GM12891 (cell line): ENCODE data around the gene SH2D3C.

Experiments
- DNase-seq: peaks from one replicate; pipeline ENCODE4 v3.0.0; 2011; ENCODE audit warnings: low spot score; ENCODE audit not compliant: insufficient read length
- FAIRE-seq: peaks from 2 replicates; lab custom pipeline; 2011; peaks lifted over from hg19 to GRCh38; lab: Jason Lieb, UNC
- PAX5 ChIP-seq: IDR thresholded peaks from 2 replicates; pipeline ENCODE4 v1.6.1; 2011; ENCODE audit warnings: low read length, moderate library complexity, mild to moderate bottlenecking; ENCODE audit not compliant: insufficient read depth, severe bottlenecking
- POLR2A ChIP-seq: IDR thresholded peaks from 2 replicates; pipeline ENCODE4 v1.6.1; 2011; ENCODE audit warnings: low read depth, low read length, control low read depth
- POLR2AphosphoS5 ChIP-seq: IDR thresholded peaks from 2 replicates; pipeline ENCODE4 v1.6.1; 2011; ENCODE audit warnings: low read depth, low read length, control low read depth
- POU2F2 ChIP-seq: IDR thresholded peaks from 2 replicates; pipeline ENCODE4 v1.6.1; 2011; ENCODE audit warnings: low read depth, mild to moderate bottlenecking, control low read depth, low read length, moderate library complexity
- SPI1 ChIP-seq: IDR thresholded peaks from 2 replicates; pipeline ENCODE4 v1.6.1; 2011; ENCODE audit warnings: low read depth, low read length, control low read depth
- TAF1 ChIP-seq: IDR thresholded peaks from 2 replicates; pipeline ENCODE4 v1.6.1; 2011; ENCODE audit warnings: low read depth, low read length, control low read depth

SH2D3C gene

GRCh38 chr9:127693697-127694096, 84.8 kb downstream of the SH2D3C start:
- no peak for FAIRE-seq
- DNase-seq = no peak
- no peak for TF ChIP-seq SPI1
- TF ChIP-seq POLR2AphosphoS5 = no peak
- no peak for TF ChIP-seq TAF1
- no peak for TF ChIP-seq POLR2A
- TF ChIP-seq PAX5 = no peak
- TF ChIP-seq POU2F2 = no peak

GRCh38 chr9:127693143-127693542, 85.3 kb downstream of the SH2D3C start:
- DNase-seq = no peak
- no peak for FAIRE-seq
- no peak for TF ChIP-seq PAX5
- no peak for TF ChIP-seq POLR2AphosphoS5
- no peak for TF ChIP-seq SPI1
- TF ChIP-seq POU2F2 = no peak
- no peak for TF ChIP-seq TAF1
- no peak for TF ChIP-seq POLR2A

GRCh38 chr9:127692071-127692470, 86.4 kb downstream of the SH2D3C start:
- no peak for DNase-seq
- TF ChIP-seq SPI1 (no peak), PAX5 (no peak), POLR2AphosphoS5 (no peak), POLR2A (no peak), TAF1 (no peak), POU2F2 (no peak)
- no peak for FAIRE-seq

- no peak for TF ChIP-seq TAF1
- no peak for TF ChIP-seq POU2F2
- TF ChIP-seq PAX5 = no peak
- TF ChIP-seq POLR2AphosphoS5 = no peak
- no peak for TF ChIP-seq SPI1
- TF ChIP-seq POLR2A = no peak
- DNase-seq (no peak), FAIRE-seq (no peak)
These were observed 87.7 kb downstream of the SH2D3C start for GRCh38 chr9:127690735-127691134.

- TF ChIP-seq POU2F2 = no peak
- TF ChIP-seq PAX5 = no peak
- TF ChIP-seq POLR2AphosphoS5 = no peak
- no peak for TF ChIP-seq POLR2A
- TF ChIP-seq TAF1 = no peak
- TF ChIP-seq SPI1 = no peak
- FAIRE-seq (no peak), DNase-seq (no peak)
These were observed 89.0 kb downstream of the SH2D3C start for GRCh38 chr9:127689329-127690000.
